Heart left ventricle (tissue), 11 donors: ENCODE data around the gene KLHL8. TPM values are rescaled to one million over a fixed set of nuclear protein-coding genes. Genes with fewer than 3 reads are reported as not detected.

Experiments
- polyA plus RNA-seq, 2 donors: library from polyadenylated mRNA; stranded (reverse); fragments of 200-250 nt; gene quantifications; one replicate each; pipeline ENCODE4 v1.2.3, GENCODE V29; 2013
- total RNA-seq, 9 donors: library from RNA; depleted of rRNA in 2 of 9; stranded (reverse); fragments of >200 nt in 2 of 9; fragmentation: NEBNext Ultra II Directional in 3 of 9; extraction: Animal tissue kit (Norgen Biotek cat#: 25700) in 3 of 9; gene quantifications; one replicate each; pipeline versions ENCODE4 v1.1.0 to v1.2.4, GENCODE V29; 2016 to 2023
- donor health status: ischemic (EF 13 %, LVEDD 7.1; RV severe dilation, severe dysfunction).
- donor health status: healthy with polysubstance abuse.
- donor health status: DM: no; HTN: yes; CAD: no.
- donor health status: DM: no; HTN: no; CAD: no.
- donor health status: ischemic (EF 25% LVEDD 5.7; RV mildly dilated, moderate dysfunction).
- donor health status: healthy.
- donor health status: DM: yes; HTN: yes; CAD: no.
- donor health status: PGD.
- donor health status: nonischemic (EF 23%, LVEDD 6.1; RV moderate dilation, normal function).

The KLHL8 gene
- total and polyA plus RNA-seq, 11 donors = 2.9 to 14.7 (median 10.1) TPM

Other genes starting within 250 kb of the KLHL8 start
- under 1 TPM in 5 of 9 donors, not detected in 4; 0.16 to 0.73 (median 0.35) TPM for gene HSD17B13, start 102.3 kb upstream of the KLHL8 start, total RNA-seq
- gene HSD17B13, start 102.3 kb upstream of the KLHL8 start, polyA plus RNA-seq = under 1 TPM; 0.11 to 0.23 TPM
- 10 to 100 TPM in 6 of 9 donors, 1 to 10 TPM in 3; 6.6 to 28.0 (median 13.4) TPM for gene HSD17B11, start 170.6 kb upstream of the KLHL8 start, total RNA-seq
- 10 to 100 TPM; 17.8 to 22.9 TPM for gene HSD17B11, start 170.6 kb upstream of the KLHL8 start, polyA plus RNA-seq
- 10 to 100 TPM; 17.1 to 29.7 (median 24.0) TPM for gene NUDT9, start 202.0 kb upstream of the KLHL8 start, total RNA-seq
- 10 to 100 TPM; 55.5 to 56.6 TPM for gene NUDT9, start 202.0 kb upstream of the KLHL8 start, polyA plus RNA-seq